IMR-90 (cell line): ENCODE data around the gene NDUFAF8.

Experiments used
- CHD1 ChIP-seq: IDR thresholded peaks from 2 replicates; pipeline ENCODE4 v1.6.1; 2012; ENCODE audit warnings: low read depth, low read length, improper control_type of control experiment
- MAFK ChIP-seq: IDR thresholded peaks from 2 replicates; pipeline ENCODE4 v1.6.1; 2012; ENCODE audit warnings: low read depth, low read length, improper control_type of control experiment
- MXI1 ChIP-seq: IDR thresholded peaks from 2 replicates; pipeline ENCODE4 v1.6.1; 2012; ENCODE audit warnings: low read depth, mild to moderate bottlenecking, low read length, moderate library complexity, borderline replicate concordance
- NFE2L2 ChIP-seq: fragments of 150-350 bp; IDR thresholded peaks from 2 replicates; pipeline ENCODE4 v1.6.1; 2016; ENCODE audit warnings: low read depth, mild to moderate bottlenecking, low read length
- RAD21 ChIP-seq: IDR thresholded peaks from 2 replicates; pipeline ENCODE4 v1.6.1; 2012; ENCODE audit warnings: low read length, improper control_type of control experiment
- TF ChIP-seq, protein P1 (sequence below): conservative IDR thresholded peaks from 2 replicates; pipeline ENCODE4 v1.5.1; 2012; ENCODE audit warnings: mild to moderate bottlenecking, low read depth, low read length, improper control_type of control experiment
- TF ChIP-seq, protein P2 (sequence below): fragments of 150-350 bp; IDR thresholded peaks from 2 replicates; pipeline ENCODE4 v1.6.1; 2016; ENCODE audit warnings: low read depth, mild to moderate bottlenecking, low read length, moderate library complexity, borderline replicate concordance
- TF ChIP-seq, protein P3 (sequence below): fragments of 150-350 bp; IDR thresholded peaks from 2 replicates; pipeline ENCODE4 v1.6.1; 2017; ENCODE audit warnings: mild to moderate bottlenecking, antibody characterized with exemption, low read length, low read depth

DNA sequence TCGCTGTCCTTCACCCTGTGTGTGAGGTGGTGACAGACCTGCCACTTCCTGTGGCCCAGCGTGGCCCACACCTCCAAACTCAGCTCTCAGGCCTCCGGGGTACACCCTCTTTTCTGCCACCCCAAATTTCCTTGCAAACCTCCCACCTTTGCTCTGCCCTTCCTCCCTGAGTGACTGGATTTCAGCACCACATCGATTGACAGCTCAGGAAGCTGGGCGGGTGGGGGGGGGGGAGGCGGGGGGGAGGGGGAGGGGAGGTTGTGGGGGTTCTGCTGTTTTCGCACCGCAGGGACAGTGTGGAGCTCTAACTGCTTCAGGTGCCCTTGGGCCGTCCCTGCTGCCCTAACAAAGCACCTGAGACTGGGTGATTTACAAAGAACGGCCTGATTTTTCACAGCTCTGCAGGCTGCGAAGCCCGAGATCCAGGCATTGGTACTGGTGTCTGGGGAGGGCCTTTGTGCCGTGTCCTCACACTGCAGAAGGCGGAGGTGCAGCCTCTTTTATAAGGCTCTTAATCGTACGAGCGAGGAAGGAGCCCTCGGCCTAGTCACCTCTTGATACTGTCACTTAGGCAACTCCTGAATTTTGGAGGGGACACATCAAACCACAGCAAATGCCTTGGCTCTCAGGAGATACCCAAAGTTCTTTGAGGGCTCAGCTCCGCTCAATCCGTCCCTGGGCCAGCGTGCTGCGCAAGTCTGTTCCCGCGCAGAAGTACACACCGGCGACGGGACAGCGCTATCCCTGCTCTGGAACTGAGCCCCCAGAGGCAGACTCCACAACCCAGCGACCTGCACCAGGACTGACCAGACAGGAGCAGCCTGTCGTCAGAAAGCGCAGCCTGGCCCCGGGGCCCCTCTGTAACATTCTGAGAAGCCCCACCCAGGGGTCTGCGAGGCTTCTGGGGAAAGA, 3.6 kb downstream of the NDUFAF8 start:
- TF ChIP-seq, protein P1, sequence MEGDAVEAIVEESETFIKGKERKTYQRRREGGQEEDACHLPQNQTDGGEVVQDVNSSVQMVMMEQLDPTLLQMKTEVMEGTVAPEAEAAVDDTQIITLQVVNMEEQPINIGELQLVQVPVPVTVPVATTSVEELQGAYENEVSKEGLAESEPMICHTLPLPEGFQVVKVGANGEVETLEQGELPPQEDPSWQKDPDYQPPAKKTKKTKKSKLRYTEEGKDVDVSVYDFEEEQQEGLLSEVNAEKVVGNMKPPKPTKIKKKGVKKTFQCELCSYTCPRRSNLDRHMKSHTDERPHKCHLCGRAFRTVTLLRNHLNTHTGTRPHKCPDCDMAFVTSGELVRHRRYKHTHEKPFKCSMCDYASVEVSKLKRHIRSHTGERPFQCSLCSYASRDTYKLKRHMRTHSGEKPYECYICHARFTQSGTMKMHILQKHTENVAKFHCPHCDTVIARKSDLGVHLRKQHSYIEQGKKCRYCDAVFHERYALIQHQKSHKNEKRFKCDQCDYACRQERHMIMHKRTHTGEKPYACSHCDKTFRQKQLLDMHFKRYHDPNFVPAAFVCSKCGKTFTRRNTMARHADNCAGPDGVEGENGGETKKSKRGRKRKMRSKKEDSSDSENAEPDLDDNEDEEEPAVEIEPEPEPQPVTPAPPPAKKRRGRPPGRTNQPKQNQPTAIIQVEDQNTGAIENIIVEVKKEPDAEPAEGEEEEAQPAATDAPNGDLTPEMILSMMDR, result no peak
- TF ChIP-seq CHD1, result no peak
- TF ChIP-seq RAD21, result no peak
- TF ChIP-seq MXI1, result no peak
- TF ChIP-seq, protein P2, sequence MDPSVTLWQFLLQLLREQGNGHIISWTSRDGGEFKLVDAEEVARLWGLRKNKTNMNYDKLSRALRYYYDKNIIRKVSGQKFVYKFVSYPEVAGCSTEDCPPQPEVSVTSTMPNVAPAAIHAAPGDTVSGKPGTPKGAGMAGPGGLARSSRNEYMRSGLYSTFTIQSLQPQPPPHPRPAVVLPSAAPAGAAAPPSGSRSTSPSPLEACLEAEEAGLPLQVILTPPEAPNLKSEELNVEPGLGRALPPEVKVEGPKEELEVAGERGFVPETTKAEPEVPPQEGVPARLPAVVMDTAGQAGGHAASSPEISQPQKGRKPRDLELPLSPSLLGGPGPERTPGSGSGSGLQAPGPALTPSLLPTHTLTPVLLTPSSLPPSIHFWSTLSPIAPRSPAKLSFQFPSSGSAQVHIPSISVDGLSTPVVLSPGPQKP, result no peak
- TF ChIP-seq, protein P3, sequence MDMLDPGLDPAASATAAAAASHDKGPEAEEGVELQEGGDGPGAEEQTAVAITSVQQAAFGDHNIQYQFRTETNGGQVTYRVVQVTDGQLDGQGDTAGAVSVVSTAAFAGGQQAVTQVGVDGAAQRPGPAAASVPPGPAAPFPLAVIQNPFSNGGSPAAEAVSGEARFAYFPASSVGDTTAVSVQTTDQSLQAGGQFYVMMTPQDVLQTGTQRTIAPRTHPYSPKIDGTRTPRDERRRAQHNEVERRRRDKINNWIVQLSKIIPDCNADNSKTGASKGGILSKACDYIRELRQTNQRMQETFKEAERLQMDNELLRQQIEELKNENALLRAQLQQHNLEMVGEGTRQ, result no peak
- TF ChIP-seq NFE2L2, result no peak
- TF ChIP-seq MAFK, result no peak
